ENCODE measurements around the gene PFDN1.

GRCh38 chr5:140215276-140215675 lies 87.6 kb downstream of the PFDN1 start:
- TF ChIP-seq CTCF (IDR thresholded peaks at IDR 0.05; ENCODE audit: low read depth, low read length, missing input control), result no peak
- TF ChIP-seq JUND (IDR thresholded peaks at IDR 0.05), result no peak
- no peak for TF ChIP-seq TAF1 (conservative IDR thresholded peaks at IDR 0.05)
- no peak for TF ChIP-seq SP1 (IDR thresholded peaks at IDR 0.05)
